ENCODE measurements around the gene PPP2R3C. TPM values are rescaled to one million over a fixed set of nuclear protein-coding genes. Genes with fewer than 3 reads are reported as not detected.

Gene PPP2R3C
- polyA plus RNA-seq, 1 donor from 2014 or later = 91.4 TPM

GRCh38 chr14:35123388-35123703 lies 1.6 kb upstream of the PPP2R3C start:
- H3K27ac ChIP-seq (ENCODE audit: low read length) = no peak overlapping the region
- no peaks in the 10 kb centered on the region for H3K9me3 ChIP-seq (ENCODE audit: low read length)
- H3K27me3 ChIP-seq (ENCODE audit: insufficient read depth, low read depth, low read length) = no peaks in the 10 kb centered on the region
- peak overlapping the region; percentile 81 for H3K4me3 ChIP-seq (ENCODE audit: low read length)
- H3K9ac ChIP-seq (ENCODE audit: low read length) = peak overlapping the region; percentile 76
- H3K4me2 ChIP-seq (ENCODE audit: low read length) = peak overlapping the region; percentile 98
- H4K20me1 ChIP-seq (ENCODE audit: insufficient read depth) = no peaks in the 10 kb centered on the region
- peak overlapping the region; percentile 90 for H2AFZ ChIP-seq (ENCODE audit: low read depth, low read length)
- no peak for TF ChIP-seq RAD21 (conservative IDR thresholded peaks at IDR 0.05)
- no peaks in the 10 kb centered on the region for H3F3A ChIP-seq (ENCODE audit: insufficient read depth, low read length, poor library complexity, severe bottlenecking)
- H3K79me2 ChIP-seq (replicated peaks; ENCODE audit: insufficient read depth, low read length) = peaks cover 23% of the 10 kb centered on the region
- no peaks in the 10 kb centered on the region for H3K36me3 ChIP-seq (ENCODE audit: insufficient read depth, low read length)
- H3K9me2 ChIP-seq (ENCODE audit: insufficient read depth, low read length) = no peaks in the 10 kb centered on the region

DNA sequence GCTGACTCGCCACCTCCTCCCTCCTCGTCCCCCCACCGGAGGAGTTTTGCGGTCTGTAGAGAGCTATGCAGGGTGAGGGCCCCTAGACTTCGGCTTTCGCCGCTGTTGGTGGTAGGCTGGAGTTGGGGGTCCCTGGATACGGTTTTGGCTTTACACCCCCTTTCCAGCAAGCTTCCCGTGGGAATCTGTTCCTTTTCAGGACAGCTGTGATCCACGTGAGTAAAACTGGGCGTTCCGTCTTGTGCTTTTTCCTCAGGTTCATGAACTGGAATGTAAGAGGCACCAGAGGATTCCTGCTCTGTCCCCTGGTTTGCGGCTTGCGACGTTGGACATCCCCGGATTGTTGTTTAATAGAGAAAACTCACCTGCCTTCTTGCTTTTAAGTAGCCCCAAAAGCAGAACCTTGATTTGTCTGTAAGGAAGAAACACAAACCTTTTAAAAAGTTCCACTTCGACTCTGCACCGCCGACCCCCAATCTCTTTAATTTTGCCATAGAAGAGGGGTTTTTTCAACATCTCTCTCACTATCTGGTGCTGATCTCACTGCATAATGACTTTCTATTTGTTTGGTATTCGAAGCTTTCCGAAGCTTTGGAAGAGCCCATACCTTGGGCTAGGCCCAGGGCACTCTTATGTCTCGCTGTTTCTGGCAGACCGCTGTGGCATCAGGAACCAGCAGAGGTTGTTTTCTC lies 1.1 kb upstream of the PPP2R3C start:
- Histone ChIP-seq H3K4me3 (ENCODE audit: low read length) (peak overlapping the region; percentile 81), H3K4me2 (ENCODE audit: low read length) (peak overlapping the region; percentile 98), H3K9me3 (ENCODE audit: low read length) (no peaks in the 10 kb centered on the region), H3K27me3 (ENCODE audit: insufficient read depth, low read depth, low read length) (no peaks in the 10 kb centered on the region), H3K36me3 (ENCODE audit: insufficient read depth, low read length) (no peaks in the 10 kb centered on the region), H3K9me2 (ENCODE audit: insufficient read depth, low read length) (no peaks in the 10 kb centered on the region), H3F3A (ENCODE audit: insufficient read depth, low read length, poor library complexity, severe bottlenecking) (no peaks in the 10 kb centered on the region), H3K27ac (ENCODE audit: low read length) (peak overlapping the region; percentile 85), H2AFZ (ENCODE audit: low read depth, low read length) (peak overlapping the region; percentile 90), H4K20me1 (ENCODE audit: insufficient read depth) (no peaks in the 10 kb centered on the region), H3K79me2 (replicated peaks; ENCODE audit: insufficient read depth, low read length) (peaks cover 25% of the 10 kb centered on the region), H3K9ac (ENCODE audit: low read length) (peak overlapping the region; percentile 76)
- TF ChIP-seq, protein P1, sequence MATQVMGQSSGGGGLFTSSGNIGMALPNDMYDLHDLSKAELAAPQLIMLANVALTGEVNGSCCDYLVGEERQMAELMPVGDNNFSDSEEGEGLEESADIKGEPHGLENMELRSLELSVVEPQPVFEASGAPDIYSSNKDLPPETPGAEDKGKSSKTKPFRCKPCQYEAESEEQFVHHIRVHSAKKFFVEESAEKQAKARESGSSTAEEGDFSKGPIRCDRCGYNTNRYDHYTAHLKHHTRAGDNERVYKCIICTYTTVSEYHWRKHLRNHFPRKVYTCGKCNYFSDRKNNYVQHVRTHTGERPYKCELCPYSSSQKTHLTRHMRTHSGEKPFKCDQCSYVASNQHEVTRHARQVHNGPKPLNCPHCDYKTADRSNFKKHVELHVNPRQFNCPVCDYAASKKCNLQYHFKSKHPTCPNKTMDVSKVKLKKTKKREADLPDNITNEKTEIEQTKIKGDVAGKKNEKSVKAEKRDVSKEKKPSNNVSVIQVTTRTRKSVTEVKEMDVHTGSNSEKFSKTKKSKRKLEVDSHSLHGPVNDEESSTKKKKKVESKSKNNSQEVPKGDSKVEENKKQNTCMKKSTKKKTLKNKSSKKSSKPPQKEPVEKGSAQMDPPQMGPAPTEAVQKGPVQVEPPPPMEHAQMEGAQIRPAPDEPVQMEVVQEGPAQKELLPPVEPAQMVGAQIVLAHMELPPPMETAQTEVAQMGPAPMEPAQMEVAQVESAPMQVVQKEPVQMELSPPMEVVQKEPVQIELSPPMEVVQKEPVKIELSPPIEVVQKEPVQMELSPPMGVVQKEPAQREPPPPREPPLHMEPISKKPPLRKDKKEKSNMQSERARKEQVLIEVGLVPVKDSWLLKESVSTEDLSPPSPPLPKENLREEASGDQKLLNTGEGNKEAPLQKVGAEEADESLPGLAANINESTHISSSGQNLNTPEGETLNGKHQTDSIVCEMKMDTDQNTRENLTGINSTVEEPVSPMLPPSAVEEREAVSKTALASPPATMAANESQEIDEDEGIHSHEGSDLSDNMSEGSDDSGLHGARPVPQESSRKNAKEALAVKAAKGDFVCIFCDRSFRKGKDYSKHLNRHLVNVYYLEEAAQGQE (IDR thresholded peaks at IDR 0.05; ENCODE audit: borderline replicate concordance) = no peak
- TF ChIP-seq POLR2AphosphoS5 (IDR thresholded peaks at IDR 0.05) (no peak), EZH2 (IDR thresholded peaks at IDR 0.05; ENCODE audit: borderline replicate concordance, insufficient read depth, low read length, poor library complexity, severe bottlenecking) (no peak), EP300 (conservative IDR thresholded peaks at IDR 0.05; ENCODE audit: poor library complexity, severe bottlenecking) (no peak), TAF1 (IDR thresholded peaks at IDR 0.05; ENCODE audit: low read depth) (no peak)
- TF ChIP-seq, protein P2, sequence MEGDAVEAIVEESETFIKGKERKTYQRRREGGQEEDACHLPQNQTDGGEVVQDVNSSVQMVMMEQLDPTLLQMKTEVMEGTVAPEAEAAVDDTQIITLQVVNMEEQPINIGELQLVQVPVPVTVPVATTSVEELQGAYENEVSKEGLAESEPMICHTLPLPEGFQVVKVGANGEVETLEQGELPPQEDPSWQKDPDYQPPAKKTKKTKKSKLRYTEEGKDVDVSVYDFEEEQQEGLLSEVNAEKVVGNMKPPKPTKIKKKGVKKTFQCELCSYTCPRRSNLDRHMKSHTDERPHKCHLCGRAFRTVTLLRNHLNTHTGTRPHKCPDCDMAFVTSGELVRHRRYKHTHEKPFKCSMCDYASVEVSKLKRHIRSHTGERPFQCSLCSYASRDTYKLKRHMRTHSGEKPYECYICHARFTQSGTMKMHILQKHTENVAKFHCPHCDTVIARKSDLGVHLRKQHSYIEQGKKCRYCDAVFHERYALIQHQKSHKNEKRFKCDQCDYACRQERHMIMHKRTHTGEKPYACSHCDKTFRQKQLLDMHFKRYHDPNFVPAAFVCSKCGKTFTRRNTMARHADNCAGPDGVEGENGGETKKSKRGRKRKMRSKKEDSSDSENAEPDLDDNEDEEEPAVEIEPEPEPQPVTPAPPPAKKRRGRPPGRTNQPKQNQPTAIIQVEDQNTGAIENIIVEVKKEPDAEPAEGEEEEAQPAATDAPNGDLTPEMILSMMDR (IDR thresholded peaks at IDR 0.05; ENCODE audit: poor library complexity, severe bottlenecking) = no peak
